Body of pancreas (tissue), 4 donors: ENCODE data around the gene SCGB2B2.
"Not testable (repeated sequence)": the region's sequence is repeated elsewhere in the genome, so short reads cannot be mapped to it uniquely, and the experiment has no call there.

Experiments used
- CTCF ChIP-seq, 7 experiments: fragments of 450-650 bp in 4 of 7; fragments of 200-600 bp in 3 of 7; sonication (generic) in 3 of 7; IDR thresholded peaks; one replicate each; pipeline ENCODE4 v1.5.1; 2016 to 2019; ENCODE audit warnings: antibody characterized with exemption in 7 of 7
- POLR2A ChIP-seq, 3 donors: fragments of 450-650 bp; IDR thresholded peaks; one replicate each; pipeline ENCODE4 v1.6.1; 2016; ENCODE audit warnings: antibody characterized with exemption in 3 of 3, mild to moderate bottlenecking in 2 of 3

GRCh38 chr19:34668077-34668689, 8.8 kb downstream of the SCGB2B2 start:
- not testable (repeated sequence) for TF ChIP-seq CTCF, POLR2A (IDR thresholded peaks at IDR 0.05)
